Measurements from ENCODE around the gene OSBPL5. TPM values are rescaled to one million over a fixed set of nuclear protein-coding genes. Genes with fewer than 3 reads are reported as not detected.

Gene OSBPL5
- total RNA-seq, 1 experiment from 2014 or later: 115 TPM

- no peak for TF ChIP-seq CTCF (IDR thresholded peaks at IDR 0.05; ENCODE audit: unreplicated experiment)
- intact Hi-C loops (cut with micrococcal nuclease): no loop called here
- H3K4me3 Mint-ChIP-seq (ENCODE audit: unreplicated experiment): peak overlapping the region; percentile 66
- H3K27ac Mint-ChIP-seq (ENCODE audit: low read depth, unreplicated experiment): no peak overlapping the region
- peaks cover 13% of the 10 kb centered on the region for H3K36me3 Mint-ChIP-seq (ENCODE audit: insufficient read depth, unreplicated experiment)
- ChIA-PET CTCF (interaction anchor here (0.6 kb wide), 3 partner anchors 47 to 845 kb away, joined by 3 to 4 read pairs (median 4); no protein-coding TSS in a partner anchor), POLR2A (interaction anchor here (1.0 kb wide), 1 partner anchor 220 kb away, joined by 5 read pairs; the partner anchor contains the start of gene ZNF195)
- H3K27me3 Mint-ChIP-seq (ENCODE audit: insufficient read depth, unreplicated experiment): no peaks in the 10 kb centered on the region
- BruUV-seq (replicated peaks): no TSS peak
- peaks cover 15% of the 10 kb centered on the region for H3K4me1 Mint-ChIP-seq (ENCODE audit: insufficient read depth, unreplicated experiment)
- H3K9me3 Mint-ChIP-seq (ENCODE audit: unreplicated experiment): no peaks in the 10 kb centered on the region
- no peak for DNase-seq (ENCODE audit: unreplicated experiment)
These were observed 6.3 kb downstream of the OSBPL5 start for GRCh38 chr11:3158821-3159220.

- H3K36me3 Mint-ChIP-seq (ENCODE audit: insufficient read depth, unreplicated experiment): peaks cover 13% of the 10 kb centered on the region
- no peak for TF ChIP-seq CTCF (IDR thresholded peaks at IDR 0.05; ENCODE audit: unreplicated experiment)
- DNase-seq (ENCODE audit: unreplicated experiment): no peak
- BruUV-seq (replicated peaks): no TSS peak
- intact Hi-C loops (cut with micrococcal nuclease): no loop called here
- H3K4me3 Mint-ChIP-seq (ENCODE audit: unreplicated experiment): no peak overlapping the region
- H3K27me3 Mint-ChIP-seq (ENCODE audit: insufficient read depth, unreplicated experiment): no peaks in the 10 kb centered on the region
- no peaks in the 10 kb centered on the region for H3K9me3 Mint-ChIP-seq (ENCODE audit: unreplicated experiment)
- CTCF ChIA-PET: interaction anchor here (0.6 kb wide), 2 partner anchors 46 to 122 kb away, joined by 4 read pairs; no protein-coding TSS in a partner anchor
- no peak overlapping the region for H3K27ac Mint-ChIP-seq (ENCODE audit: low read depth, unreplicated experiment)
- H3K4me1 Mint-ChIP-seq (ENCODE audit: insufficient read depth, unreplicated experiment): peaks cover 15% of the 10 kb centered on the region
- POLR2A ChIA-PET: interaction anchor here (1.0 kb wide), 1 partner anchor 221 kb away, joined by 5 read pairs; the partner anchor contains the start of gene ZNF195
These were observed 6.9 kb downstream of the OSBPL5 start for GRCh38 chr11:3158131-3158591.

- BruUV-seq (replicated peaks): no TSS peak
- Mint-ChIP-seq H3K4me3 (ENCODE audit: unreplicated experiment) (no peak overlapping the region), H3K9me3 (ENCODE audit: unreplicated experiment) (no peaks in the 10 kb centered on the region), H3K27me3 (ENCODE audit: insufficient read depth, unreplicated experiment) (no peaks in the 10 kb centered on the region), H3K36me3 (ENCODE audit: insufficient read depth, unreplicated experiment) (peaks cover 13% of the 10 kb centered on the region), H3K4me1 (ENCODE audit: insufficient read depth, unreplicated experiment) (peaks cover 15% of the 10 kb centered on the region), H3K27ac (ENCODE audit: low read depth, unreplicated experiment) (no peak overlapping the region)
- intact Hi-C loops (cut with micrococcal nuclease): no loop called here
- ChIA-PET POLR2A (no interaction called here), CTCF (interaction anchor here (0.6 kb wide), 1 partner anchor 11 kb away, joined by 3 read pairs; no protein-coding TSS in a partner anchor)
- no peak for TF ChIP-seq CTCF (IDR thresholded peaks at IDR 0.05; ENCODE audit: unreplicated experiment)
- DNase-seq (ENCODE audit: unreplicated experiment): no peak
These were observed 7.6 kb downstream of the OSBPL5 start for GRCh38 chr11:3157381-3158130.

DNA sequence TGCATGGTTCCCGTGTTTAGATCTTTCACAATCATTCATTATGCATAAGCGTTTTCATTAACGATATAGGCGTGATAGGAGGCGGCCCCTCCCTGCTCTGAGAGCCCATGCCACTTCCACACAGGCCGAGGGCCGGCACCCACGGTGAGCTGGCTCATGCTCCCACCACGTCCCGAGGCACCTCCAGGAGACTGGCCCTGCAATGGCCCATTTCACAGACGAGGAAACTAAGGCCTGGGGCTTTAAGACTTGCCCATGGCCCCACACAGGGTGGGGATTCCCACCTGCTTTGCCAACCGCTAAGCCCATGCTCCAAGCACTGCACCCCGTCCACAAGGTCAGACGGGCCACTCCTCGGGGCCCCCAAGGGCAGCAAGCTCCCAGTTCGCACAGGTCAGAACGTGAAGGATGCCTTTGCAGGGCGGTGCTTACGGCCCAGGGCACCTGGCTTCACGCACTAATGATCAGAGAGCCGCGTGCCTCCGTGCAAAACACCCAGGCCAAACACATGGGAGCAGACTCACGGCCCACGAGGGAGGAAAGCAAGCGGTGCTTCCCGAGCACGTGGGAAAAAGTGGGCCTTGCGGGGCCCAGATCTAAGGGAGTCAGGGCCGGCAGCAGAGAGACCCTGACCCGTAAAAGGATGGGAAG lies 8.3 kb downstream of the OSBPL5 start:
- H3K27ac Mint-ChIP-seq (ENCODE audit: low read depth, unreplicated experiment): no peak overlapping the region
- ChIA-PET POLR2A (no interaction called here), CTCF (interaction anchor here (0.7 kb wide), 1 partner anchor 65 kb away, joined by 3 read pairs; no protein-coding TSS in a partner anchor)
- peaks cover 11% of the 10 kb centered on the region for H3K4me1 Mint-ChIP-seq (ENCODE audit: insufficient read depth, unreplicated experiment)
- H3K27me3 Mint-ChIP-seq (ENCODE audit: insufficient read depth, unreplicated experiment): no peaks in the 10 kb centered on the region
- DNase-seq (ENCODE audit: unreplicated experiment): no peak
- BruUV-seq (replicated peaks): no TSS peak
- no peak overlapping the region for H3K4me3 Mint-ChIP-seq (ENCODE audit: unreplicated experiment)
- peaks cover 13% of the 10 kb centered on the region for H3K36me3 Mint-ChIP-seq (ENCODE audit: insufficient read depth, unreplicated experiment)
- intact Hi-C loops (cut with micrococcal nuclease): no loop called here
- no peak for TF ChIP-seq CTCF (IDR thresholded peaks at IDR 0.05; ENCODE audit: unreplicated experiment)
- H3K9me3 Mint-ChIP-seq (ENCODE audit: unreplicated experiment): no peaks in the 10 kb centered on the region

All from MCF 10A (cell line).